HG03280 (cell line): Measurements from ENCODE around the gene RNU6-9.

Experiments
- ATAC-seq: cut with Tn5 transposase; IDR thresholded peaks from one replicate; pipeline ENCODE4 v1.9.1; 2021; ENCODE audit warnings: mild to moderate bottlenecking, moderate library complexity; ENCODE audit not compliant: unreplicated experiment

Gene RNU6-9

GRCh38 chr19:931860-932647, 38.8 kb downstream of the RNU6-9 start:
- ATAC-seq: no peak

DNA sequence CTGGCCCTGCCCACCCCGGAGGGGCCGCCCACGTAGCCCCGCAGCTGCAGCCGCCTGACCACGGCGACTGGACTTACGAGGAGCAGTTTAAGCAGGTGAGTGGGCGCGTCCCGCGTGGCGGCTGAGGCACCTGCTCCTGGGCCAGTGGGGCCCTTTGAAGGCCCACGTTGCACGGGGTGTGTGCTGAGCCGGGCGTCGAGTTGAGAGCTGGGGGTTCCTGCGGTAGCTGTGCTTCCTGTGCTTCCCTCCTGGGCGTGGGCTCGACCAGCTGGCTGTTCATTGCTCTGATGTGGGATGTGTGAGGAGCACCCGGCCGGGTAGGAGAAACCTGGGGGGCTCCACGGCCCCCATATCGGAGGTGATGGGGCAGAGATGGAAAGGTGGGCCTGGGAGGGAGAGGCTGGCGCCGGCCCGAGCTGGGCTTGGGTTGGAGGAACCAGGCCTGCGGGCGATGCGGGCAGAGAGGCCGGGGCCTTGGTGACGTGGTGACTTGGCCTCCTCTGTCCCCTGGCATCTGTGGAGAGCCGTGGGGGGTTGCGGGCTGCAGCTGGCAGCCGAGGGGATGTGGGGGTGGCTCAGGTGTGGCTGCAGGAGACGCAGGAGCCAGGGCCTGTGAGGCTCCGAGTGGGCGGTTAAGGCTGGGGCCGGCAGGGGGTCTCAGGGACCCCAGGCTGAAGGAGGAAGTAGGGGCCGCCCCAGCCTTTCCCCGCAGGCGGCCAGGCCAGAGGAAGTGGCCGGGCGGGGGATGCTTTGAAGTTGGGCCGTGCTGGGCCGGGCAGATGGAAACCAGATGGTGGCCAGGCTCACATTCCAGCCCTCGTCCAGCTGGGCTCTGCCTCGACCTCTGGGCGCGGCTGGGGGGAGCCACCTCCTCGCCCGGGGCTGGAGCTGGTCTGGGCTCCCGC, 39.6 kb downstream of the RNU6-9 start:
- ATAC-seq: no peak

DNA sequence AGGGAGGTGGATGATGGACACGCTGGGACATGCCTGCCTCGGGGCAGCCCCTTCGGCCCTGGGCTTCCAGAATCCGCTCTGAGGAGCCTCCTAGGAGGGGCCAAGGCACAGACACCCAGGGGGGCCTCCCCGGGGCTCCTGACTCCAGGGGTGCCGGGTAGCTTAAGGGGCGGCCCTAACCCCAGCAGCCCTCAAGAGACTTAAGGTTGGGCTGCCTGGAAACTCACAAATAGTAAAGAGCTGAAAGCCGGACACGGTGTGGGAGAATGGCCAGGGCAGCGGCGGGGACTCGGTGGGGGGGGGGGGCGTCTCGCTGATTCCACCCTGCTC, 40.2 kb downstream of the RNU6-9 start:
- ATAC-seq: no peak

DNA sequence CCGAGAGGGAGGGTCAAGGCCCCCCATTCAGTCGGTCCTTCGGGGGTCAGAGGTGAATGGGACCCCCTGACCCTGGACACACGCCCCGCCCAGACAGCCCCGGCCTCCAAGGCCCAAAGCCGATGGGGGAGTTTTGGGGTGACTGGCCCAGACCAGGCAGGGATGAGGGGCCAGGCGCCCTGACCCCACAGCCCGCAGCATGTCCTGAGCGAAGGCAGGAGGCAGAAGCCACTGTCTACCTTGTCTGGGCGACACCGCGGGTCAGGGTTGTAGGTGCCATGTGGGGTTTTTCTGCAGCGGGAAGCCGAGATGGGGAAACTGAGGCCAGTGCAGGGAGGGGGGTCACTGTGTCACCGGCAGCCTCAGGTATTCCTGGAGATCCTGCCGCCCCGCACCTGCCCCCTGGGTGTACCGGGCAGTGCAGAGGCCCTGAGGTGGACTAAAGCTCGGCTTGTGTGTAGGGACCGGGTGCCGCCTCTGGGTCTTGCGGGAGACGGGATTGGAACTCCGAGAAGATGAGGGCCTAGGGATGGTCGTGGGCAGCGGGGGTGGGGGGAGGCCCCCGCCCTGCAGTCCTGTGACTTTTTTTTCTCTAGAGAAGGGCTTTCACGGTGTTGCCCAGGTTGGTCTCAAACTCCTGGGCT, 41.0 kb downstream of the RNU6-9 start:
- ATAC-seq: no peak

DNA sequence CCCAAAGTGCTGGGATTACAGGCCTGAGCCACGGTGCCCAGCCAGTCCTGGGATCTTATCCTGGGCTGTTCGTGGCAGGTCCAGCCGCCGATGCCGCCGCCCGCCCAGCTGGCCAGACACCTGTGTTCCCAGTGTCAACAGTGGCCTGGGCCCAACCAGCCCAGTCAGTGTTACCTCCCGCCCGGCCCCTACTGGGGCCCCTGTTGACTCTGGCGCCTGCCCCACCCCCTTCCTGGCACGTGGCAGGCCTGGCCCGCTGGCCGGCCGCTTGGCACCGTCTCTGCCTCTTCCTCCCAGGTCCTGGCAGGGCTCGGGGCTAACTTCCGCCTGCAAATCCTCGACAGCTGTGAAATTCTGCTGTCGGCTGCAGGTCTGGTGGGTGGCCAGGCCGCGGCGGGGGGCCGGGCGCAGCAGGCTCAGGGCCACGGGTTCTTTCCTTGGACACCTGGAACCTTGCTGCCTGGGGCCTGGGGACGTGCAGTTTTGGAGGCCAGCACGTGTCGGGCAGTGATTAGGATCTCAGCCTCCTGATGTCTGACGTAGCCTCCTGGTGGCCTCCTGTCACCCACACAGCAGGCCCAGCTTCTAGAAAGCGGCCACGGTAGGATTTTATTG, 41.7 kb downstream of the RNU6-9 start:
- no peak for ATAC-seq

DNA sequence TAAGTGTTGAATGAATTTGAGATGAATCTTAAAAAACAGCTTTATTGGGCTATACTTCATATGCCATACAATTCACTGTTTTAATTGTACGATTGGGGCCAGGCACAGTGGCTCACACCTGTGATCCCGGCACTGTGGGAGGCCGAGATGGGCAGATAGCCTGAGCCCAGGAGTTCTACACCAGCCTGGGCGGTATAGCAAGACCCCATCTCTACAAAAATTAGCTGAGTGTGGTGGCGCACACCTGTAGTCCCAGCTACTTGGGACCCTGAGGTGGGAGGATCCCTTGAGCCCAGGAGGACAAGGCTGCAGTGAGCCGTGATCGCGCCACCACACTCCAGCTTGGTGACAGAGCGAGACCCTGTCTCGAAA, 42.9 kb downstream of the RNU6-9 start:
- ATAC-seq: no peak

DNA sequence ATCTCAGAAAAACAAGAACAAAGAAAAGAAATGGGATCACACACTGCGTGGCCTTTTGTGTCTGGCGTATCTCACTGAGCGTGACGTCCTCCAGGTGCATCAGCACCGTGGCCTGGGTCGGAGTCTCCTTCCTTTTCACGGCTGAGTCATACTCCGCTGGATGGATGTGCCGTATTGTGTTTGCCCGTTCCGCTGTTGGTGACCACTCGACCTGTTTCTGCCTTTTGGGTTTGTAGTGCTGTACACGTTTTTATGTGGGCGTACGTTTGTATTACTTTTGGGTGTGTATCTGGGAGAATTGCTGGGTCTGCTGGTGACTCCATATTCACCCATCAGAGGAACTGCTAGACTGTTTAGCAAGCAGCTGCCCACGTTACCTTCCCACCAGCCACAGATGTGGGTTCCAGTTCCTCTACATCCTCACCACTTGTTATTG, 44.0 kb downstream of the RNU6-9 start:
- no peak for ATAC-seq

DNA sequence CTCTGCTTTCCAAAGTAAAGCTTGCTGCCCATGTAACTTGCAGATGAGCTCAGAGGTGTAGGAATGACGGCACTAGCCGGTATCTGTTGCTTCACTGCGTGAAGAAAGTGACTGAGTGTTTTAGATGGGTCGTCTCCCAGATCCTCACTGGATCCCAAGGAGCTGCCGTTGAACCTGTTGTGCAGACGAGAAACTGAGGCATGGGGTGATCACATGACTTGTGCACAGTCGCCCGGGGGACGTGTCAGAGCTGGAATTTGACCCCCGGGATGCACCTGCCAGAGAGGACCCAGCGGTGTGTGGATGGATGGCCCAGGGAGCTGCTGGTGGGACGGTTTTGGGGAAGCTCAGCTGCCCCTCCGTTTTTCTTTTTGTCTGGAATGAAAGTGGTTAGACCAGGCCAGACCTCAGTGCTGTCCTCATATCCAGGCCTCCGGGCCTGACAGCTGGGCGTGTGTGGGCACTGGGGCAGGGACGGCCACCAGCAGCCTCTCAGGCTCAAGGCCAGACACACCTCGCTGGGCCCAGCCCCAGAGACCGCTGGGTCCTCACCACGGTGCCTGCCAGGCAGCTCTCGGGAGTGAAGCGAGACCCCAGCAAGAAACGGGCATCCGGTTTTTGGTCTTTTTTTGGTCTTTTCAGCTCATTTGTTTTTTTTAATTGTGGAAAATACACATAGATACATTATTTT, 45.1 kb downstream of the RNU6-9 start:
- ATAC-seq: no peak

- ATAC-seq: no peak
Measured at GRCh38 chr19:939439-939838, 46.2 kb downstream of the RNU6-9 start.

DNA sequence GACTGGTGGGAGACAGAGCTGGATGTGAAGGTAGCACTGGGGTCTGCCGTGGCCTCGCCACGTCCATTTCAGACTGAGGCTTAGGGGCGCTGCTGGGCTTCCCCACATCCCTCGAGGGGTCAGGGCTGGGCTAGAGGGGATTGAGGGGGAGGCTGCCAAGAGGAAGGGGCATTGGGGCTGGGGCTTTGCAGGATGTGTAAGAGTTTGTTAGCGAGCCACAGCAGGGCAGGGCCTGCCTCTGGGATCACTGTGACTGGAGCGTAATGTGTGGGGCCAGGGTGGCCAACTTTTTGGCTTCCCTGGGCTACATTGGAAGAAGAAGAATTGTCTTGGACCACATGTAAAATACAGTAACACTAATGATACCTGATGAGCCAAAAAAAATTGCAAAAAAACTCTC, 46.6 kb downstream of the RNU6-9 start:
- no peak for ATAC-seq

- ATAC-seq: no peak
Measured at GRCh38 chr19:940591-941291, 47.5 kb downstream of the RNU6-9 start.

- ATAC-seq: no peak
Measured at GRCh38 chr19:941292-942132, 48.2 kb downstream of the RNU6-9 start.

GRCh38 chr19:942133-942645, 48.9 kb downstream of the RNU6-9 start:
- ATAC-seq: no peak
